Measurements from ENCODE around the gene NUP50. TPM values are rescaled to one million over a fixed set of nuclear protein-coding genes. Genes with fewer than 3 reads are reported as not detected.
A peak's percentile ranks its signal among the peaks of the same experiment; 100 is the strongest.

The NUP50 gene
- total RNA-seq, 1 experiment from 2014 or later, result 134 TPM

GRCh38 chr22:45230026-45230721 is 66.4 kb downstream of the NUP50 start:
- WGBS (ENCODE audit: extremely low coverage, insufficient read length, low lambda C conversion rate), result no CpG with 5 or more reads among the region's 16 CpGs
- Histone ChIP-seq H2BK12ac (ENCODE audit: insufficient read length, low read depth, low read length) (no peak overlapping the region), H3K14ac (ENCODE audit: insufficient read depth, low read length) (no peak overlapping the region), H4K8ac (replicated peaks; ENCODE audit: insufficient read length, low read depth, low read length) (no peak overlapping the region), H3K23me2 (ENCODE audit: insufficient read length, low read depth, low read length, poor library complexity, severe bottlenecking) (no peaks in the 10 kb centered on the region), H2BK5ac (ENCODE audit: insufficient read length, low read length) (no peak overlapping the region), H3K56ac (ENCODE audit: insufficient read length, low read depth, low read length) (no peak overlapping the region), H3K9ac (ENCODE audit: extremely low read depth, insufficient read length, low read length) (no peak overlapping the region), H3K4me2 (ENCODE audit: insufficient read depth, insufficient read length, low read length) (no peak overlapping the region), H3K23ac (ENCODE audit: insufficient read length, low read depth, low read length) (no peak overlapping the region), H3K4ac (ENCODE audit: low read depth, low read length) (no peak overlapping the region), H3K4me1 (ENCODE audit: insufficient read depth, low read length) (no peaks in the 10 kb centered on the region), H3K27ac (ENCODE audit: insufficient read length, low read depth, low read length) (no peak overlapping the region), H3K9me3 (ENCODE audit: control insufficient read depth, low read depth, low read length) (no peaks in the 10 kb centered on the region), H4K5ac (ENCODE audit: insufficient read length, low read depth, low read length) (no peak overlapping the region), H3K18ac (ENCODE audit: insufficient read length, low read depth, low read length) (no peak overlapping the region), H2AFZ (ENCODE audit: low read length) (no peak overlapping the region), H2BK15ac (ENCODE audit: low read depth, low read length) (no peak overlapping the region), H2BK120ac (ENCODE audit: low read depth, low read length, poor library complexity, severe bottlenecking) (no peak overlapping the region), H3K27me3 (ENCODE audit: insufficient read depth, low read length) (no peaks in the 10 kb centered on the region), H3T11ph (ENCODE audit: low read length) (no peak overlapping the region), H3K79me2 (ENCODE audit: insufficient read depth, low read length) (no peaks in the 10 kb centered on the region), H4K20me1 (ENCODE audit: control insufficient read depth, insufficient read depth, insufficient read length) (no peaks in the 10 kb centered on the region), H3K79me1 (ENCODE audit: insufficient read depth, low read depth, low read length, poor library complexity, severe bottlenecking) (no peaks in the 10 kb centered on the region), H4K91ac (ENCODE audit: insufficient read length, low read depth, low read length) (no peak overlapping the region), H2BK20ac (ENCODE audit: low read depth, low read length, poor library complexity, severe bottlenecking) (no peak overlapping the region), H2AK5ac (ENCODE audit: insufficient read length, low read length) (no peak overlapping the region)
- peaks cover 2% of the 10 kb centered on the region; the same call in 1 of the 2 replicates for H3K27me3 Mint-ChIP-seq (ENCODE audit: low read depth)
- no peak for DNase-seq
- peak overlapping the region in 2 of 3 experiments; percentile 35 to 83; a peak in 3 of 7 replicates for H3K27ac Mint-ChIP-seq
- H3K36me3 Mint-ChIP-seq (ENCODE audit: insufficient read depth in 1 of 3, low read depth in 3 of 3), result no peaks in the 10 kb centered on the region; a peak in 2 of 7 replicates
- H3K4me1 Mint-ChIP-seq, result peaks cover 23 to 33% of the 10 kb centered on the region in 2 experiments
- H3K9me3 Mint-ChIP-seq, result no peaks in the 10 kb centered on the region
- no peak for TF ChIP-seq CTCF (conservative IDR thresholded peaks at IDR 0.05)
- no peak overlapping the region for H3K4me3 Mint-ChIP-seq
